Right lobe of liver (tissue), 4 donors: ENCODE data around the gene RELL1.

Experiments used
- CTCF ChIP-seq, 4 donors: fragments of 200-600 bp in 3 of 4; fragments of 450-650 bp in 1 of 4; IDR thresholded peaks; one replicate each; pipeline versions ENCODE4 v1.5.1 to v1.8.0; 2016 to 2022; ENCODE audit warnings: antibody characterized with exemption in 4 of 4, mild to moderate bottlenecking in 2 of 4
- POLR2A ChIP-seq: fragments of 450-650 bp; IDR thresholded peaks from one replicate; pipeline ENCODE4 v1.6.1; 2017; ENCODE audit warnings: antibody characterized with exemption, mild to moderate bottlenecking
- donor health status: DM: no; HTN: no; CAD: no.
- donor health status: DM: no; HTN: no; CAD: no.
- donor health status: DM: no; HTN: yes; CAD: no.

GRCh38 chr4:37685823-37686372, 278 bp downstream of the RELL1 start:
- TF ChIP-seq CTCF (IDR thresholded peaks at IDR 0.05) (no peak), POLR2A (peak; percentile 97)
